HEK293 (cell line): ENCODE results near the gene PSAP.

Experiments
- CTCF ChIA-PET: fragments of 350-600 bp; formaldehyde crosslinking; extraction: SDS; loops from one replicate; lab custom pipeline; 2021; ENCODE audit warnings: antibody characterized with exemption; lab: Yijun Ruan, JAX
- POLR2A ChIA-PET: fragments of 300-600 bp; formaldehyde crosslinking; extraction: SDS; loops from one replicate; lab custom pipeline; 2020; ENCODE audit warnings: antibody characterized with exemption, inconsistent platforms; lab: Yijun Ruan, JAX
- H3K27ac ChIP-seq: fragments of 200-500 bp; sonication (Bioruptor generic); 2 replicates; pipeline ENCODE4 v1.5.1; 2014; ENCODE audit warnings: low read depth, low read length, control low read depth, inconsistent platforms; ENCODE audit errors: extremely low read depth
- H3K36me3 ChIP-seq, 2 experiments: fragments of 200-500 bp in 1 of 2; sonication (Bioruptor generic) in 1 of 2; 1 replicate in 1 of 2; 2 replicates in 1 of 2; pipeline ENCODE4 v1.5.1; 2014 to 2017; ENCODE audit warnings: inconsistent platforms in 2 of 2, low read length in 2 of 2; ENCODE audit not compliant: control insufficient read depth in 2 of 2, insufficient read depth in 1 of 2
- H3K4me1 ChIP-seq: fragments of 200-500 bp; sonication (Bioruptor generic); 2 replicates; pipeline ENCODE4 v1.5.1; 2014; ENCODE audit warnings: mild to moderate bottlenecking, low read length, inconsistent platforms; ENCODE audit not compliant: control insufficient read depth, insufficient read depth
- H3K4me3 ChIP-seq: 2 replicates; pipeline ENCODE4 v1.5.1; 2011; ENCODE audit warnings: low read depth, mild to moderate bottlenecking, control low read depth, low read length, moderate library complexity
- H3K9me3 ChIP-seq: fragments of 200-500 bp; sonication (Bioruptor generic); 2 replicates; pipeline ENCODE4 v1.5.1; 2014; ENCODE audit warnings: low read depth, low read length, inconsistent platforms; ENCODE audit not compliant: control insufficient read depth, insufficient read depth
- GFI1B ChIP-seq: fragments of 450-650 bp; formaldehyde crosslinking; IDR thresholded peaks from 2 replicates; pipeline ENCODE4 v1.5.1; 2016; ENCODE audit warnings: missing biosample characterization, missing genetic modification characterization
- KLF7 ChIP-seq: fragments of 450-650 bp; formaldehyde crosslinking; IDR thresholded peaks from 2 replicates; pipeline ENCODE4 v1.5.1; 2016; ENCODE audit warnings: missing biosample characterization, missing genetic modification characterization, borderline replicate concordance
- KLF8 ChIP-seq: fragments of 450-650 bp; formaldehyde crosslinking; IDR thresholded peaks from 2 replicates; pipeline ENCODE4 v1.5.1; 2016; ENCODE audit warnings: missing biosample characterization, missing genetic modification characterization
- OVOL3 ChIP-seq: fragments of 450-650 bp; formaldehyde crosslinking; IDR thresholded peaks from 2 replicates; pipeline ENCODE4 v1.5.1; 2016; ENCODE audit warnings: missing biosample characterization, missing genetic modification characterization
- YY1 ChIP-seq: fragments of 450-650 bp; formaldehyde crosslinking; IDR thresholded peaks from 2 replicates; pipeline ENCODE4 v1.5.1; 2018; ENCODE audit warnings: missing biosample characterization, missing genetic modification characterization
- ZNF518A ChIP-seq: fragments of 450-650 bp; formaldehyde crosslinking; conservative IDR thresholded peaks from 2 replicates; pipeline ENCODE4 v1.5.1; 2016; ENCODE audit warnings: low read depth, missing biosample characterization, missing genetic modification characterization
- ZNF580 ChIP-seq: fragments of 450-650 bp; formaldehyde crosslinking; IDR thresholded peaks from 2 replicates; pipeline ENCODE4 v1.5.1; 2016; ENCODE audit warnings: missing biosample characterization, missing genetic modification characterization
- ZNF585B ChIP-seq: fragments of 450-650 bp; formaldehyde crosslinking; IDR thresholded peaks from 2 replicates; pipeline ENCODE4 v1.5.1; 2016; ENCODE audit warnings: missing biosample characterization, missing genetic modification characterization
- ZNF623 ChIP-seq: fragments of 450-650 bp; formaldehyde crosslinking; IDR thresholded peaks from 2 replicates; pipeline ENCODE4 v1.5.1; 2016; ENCODE audit warnings: missing biosample characterization, missing genetic modification characterization
- ZNF639 ChIP-seq: fragments of 450-650 bp; formaldehyde crosslinking; IDR thresholded peaks from 2 replicates; pipeline ENCODE4 v1.5.1; 2016; ENCODE audit warnings: missing biosample characterization, missing genetic modification characterization
- ZNF660 ChIP-seq: fragments of 450-650 bp; IDR thresholded peaks from 2 replicates; pipeline ENCODE4 v1.5.1; 2018; ENCODE audit warnings: missing biosample characterization, mild to moderate bottlenecking, missing genetic modification characterization
- ZNF837 ChIP-seq: fragments of 450-650 bp; formaldehyde crosslinking; IDR thresholded peaks from 2 replicates; pipeline ENCODE4 v1.5.1; 2016; ENCODE audit warnings: missing biosample characterization, missing genetic modification characterization
- TF ChIP-seq, protein P1 (sequence below): fragments of 450-650 bp; formaldehyde crosslinking; IDR thresholded peaks from 2 replicates; pipeline ENCODE4 v1.5.1; 2016; ENCODE audit warnings: missing biosample characterization, missing genetic modification characterization

The PSAP gene

DNA sequence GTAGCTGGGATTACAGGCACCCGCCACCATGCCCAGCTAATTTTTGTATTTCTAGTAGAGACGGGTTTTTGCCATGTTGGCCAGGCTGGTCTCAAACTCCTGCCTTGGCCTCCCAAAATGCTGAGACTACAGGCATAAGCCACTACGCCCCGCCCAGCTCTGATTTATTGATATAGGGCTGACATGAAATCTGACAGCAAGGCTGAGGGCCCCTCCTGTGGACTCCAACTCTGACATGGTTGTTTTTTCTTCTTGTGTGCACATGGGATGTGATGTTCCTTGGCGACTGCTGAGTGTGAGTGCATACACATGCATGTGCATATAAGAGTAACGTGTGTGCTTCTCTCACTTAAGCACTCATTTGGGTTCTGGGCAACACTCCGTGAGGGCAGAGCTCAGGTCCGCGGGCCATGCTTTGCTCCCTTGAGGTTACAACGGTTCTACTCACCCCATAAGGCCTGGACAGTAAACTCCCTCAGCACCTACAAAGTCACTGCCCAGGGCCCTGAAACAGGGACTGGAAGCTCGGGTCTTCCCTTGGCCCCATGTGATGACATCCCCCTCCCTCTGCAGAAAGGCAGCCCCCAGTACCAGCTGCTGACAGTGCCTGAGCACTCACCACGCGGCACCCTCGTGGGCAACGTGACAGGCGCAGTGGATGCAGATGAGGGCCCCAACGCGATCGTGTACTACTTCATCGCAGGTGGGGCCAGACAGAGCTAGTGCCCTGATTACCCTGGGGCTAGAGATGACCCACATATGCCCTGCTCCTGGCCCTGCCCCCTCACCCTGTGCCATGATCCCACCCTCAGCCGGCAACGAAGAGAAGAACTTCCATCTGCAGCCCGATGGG, 44.1 kb downstream of the PSAP start:
- no peaks in the 10 kb centered on the region for H3K36me3 ChIP-seq
- no peak overlapping the region for H3K4me3 ChIP-seq
- no peaks in the 10 kb centered on the region for H3K9me3 ChIP-seq
- CTCF ChIA-PET = interaction anchor here (0.7 to 2.5 kb wide), 3 partner anchors 15 to 110 kb away, joined by 3 to 12 read pairs (median 7); partner anchors contain the start of gene VSIR
- POLR2A ChIA-PET = interaction anchor here (0.7 kb wide), 1 partner anchor 42 kb away, joined by 3 read pairs; no protein-coding TSS in a partner anchor
- H3K27ac ChIP-seq = no peak overlapping the region
- no peak for TF ChIP-seq KLF7 (tag by site-specific recombination)
- no peak for TF ChIP-seq ZNF660 (tag by site-specific recombination)
- TF ChIP-seq OVOL3 (tag by site-specific recombination) = no peak
- TF ChIP-seq YY1 (tag by site-specific recombination) = no peak
- no peak for TF ChIP-seq ZNF837 (tag by site-specific recombination)
- TF ChIP-seq, protein P1, sequence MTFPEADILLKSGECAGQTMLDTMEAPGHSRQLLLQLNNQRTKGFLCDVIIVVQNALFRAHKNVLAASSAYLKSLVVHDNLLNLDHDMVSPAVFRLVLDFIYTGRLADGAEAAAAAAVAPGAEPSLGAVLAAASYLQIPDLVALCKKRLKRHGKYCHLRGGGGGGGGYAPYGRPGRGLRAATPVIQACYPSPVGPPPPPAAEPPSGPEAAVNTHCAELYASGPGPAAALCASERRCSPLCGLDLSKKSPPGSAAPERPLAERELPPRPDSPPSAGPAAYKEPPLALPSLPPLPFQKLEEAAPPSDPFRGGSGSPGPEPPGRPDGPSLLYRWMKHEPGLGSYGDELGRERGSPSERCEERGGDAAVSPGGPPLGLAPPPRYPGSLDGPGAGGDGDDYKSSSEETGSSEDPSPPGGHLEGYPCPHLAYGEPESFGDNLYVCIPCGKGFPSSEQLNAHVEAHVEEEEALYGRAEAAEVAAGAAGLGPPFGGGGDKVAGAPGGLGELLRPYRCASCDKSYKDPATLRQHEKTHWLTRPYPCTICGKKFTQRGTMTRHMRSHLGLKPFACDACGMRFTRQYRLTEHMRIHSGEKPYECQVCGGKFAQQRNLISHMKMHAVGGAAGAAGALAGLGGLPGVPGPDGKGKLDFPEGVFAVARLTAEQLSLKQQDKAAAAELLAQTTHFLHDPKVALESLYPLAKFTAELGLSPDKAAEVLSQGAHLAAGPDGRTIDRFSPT = no peak
- no peak for TF ChIP-seq GFI1B (tag by site-specific recombination)
- TF ChIP-seq ZNF518A (tag by site-specific recombination) = no peak
- no peak for TF ChIP-seq ZNF580 (tag by site-specific recombination)
- no peak for TF ChIP-seq ZNF585B (tag by site-specific recombination)
- TF ChIP-seq ZNF639 (tag by site-specific recombination) = no peak
- no peak for TF ChIP-seq KLF8 (tag by site-specific recombination)
- no peak for TF ChIP-seq ZNF623 (tag by site-specific recombination)
- H3K4me1 ChIP-seq = no peaks in the 10 kb centered on the region
